GM10266 (cell line): ENCODE data around the gene RXFP2.
A peak's percentile ranks its signal among the peaks of the same experiment; 100 is the strongest.

Experiments used
- DNase-seq: peaks from one replicate; pipeline ENCODE4 v3.0.0; 2012; ENCODE audit errors: extremely low spot score
- TF ChIP-seq, protein P1 (sequence below): IDR thresholded peaks from 2 replicates; pipeline ENCODE4 v1.5.1; 2012; ENCODE audit warnings: mild to moderate bottlenecking, low read depth; ENCODE audit not compliant: control insufficient read depth, insufficient read depth; ENCODE audit errors: missing control alignments

RXFP2 gene

GRCh38 chr13:31846182-31846938 lies 107.0 kb downstream of the RXFP2 start:
- TF ChIP-seq, protein P1, sequence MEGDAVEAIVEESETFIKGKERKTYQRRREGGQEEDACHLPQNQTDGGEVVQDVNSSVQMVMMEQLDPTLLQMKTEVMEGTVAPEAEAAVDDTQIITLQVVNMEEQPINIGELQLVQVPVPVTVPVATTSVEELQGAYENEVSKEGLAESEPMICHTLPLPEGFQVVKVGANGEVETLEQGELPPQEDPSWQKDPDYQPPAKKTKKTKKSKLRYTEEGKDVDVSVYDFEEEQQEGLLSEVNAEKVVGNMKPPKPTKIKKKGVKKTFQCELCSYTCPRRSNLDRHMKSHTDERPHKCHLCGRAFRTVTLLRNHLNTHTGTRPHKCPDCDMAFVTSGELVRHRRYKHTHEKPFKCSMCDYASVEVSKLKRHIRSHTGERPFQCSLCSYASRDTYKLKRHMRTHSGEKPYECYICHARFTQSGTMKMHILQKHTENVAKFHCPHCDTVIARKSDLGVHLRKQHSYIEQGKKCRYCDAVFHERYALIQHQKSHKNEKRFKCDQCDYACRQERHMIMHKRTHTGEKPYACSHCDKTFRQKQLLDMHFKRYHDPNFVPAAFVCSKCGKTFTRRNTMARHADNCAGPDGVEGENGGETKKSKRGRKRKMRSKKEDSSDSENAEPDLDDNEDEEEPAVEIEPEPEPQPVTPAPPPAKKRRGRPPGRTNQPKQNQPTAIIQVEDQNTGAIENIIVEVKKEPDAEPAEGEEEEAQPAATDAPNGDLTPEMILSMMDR: no peak
- DNase-seq: peak; percentile 92

DNA sequence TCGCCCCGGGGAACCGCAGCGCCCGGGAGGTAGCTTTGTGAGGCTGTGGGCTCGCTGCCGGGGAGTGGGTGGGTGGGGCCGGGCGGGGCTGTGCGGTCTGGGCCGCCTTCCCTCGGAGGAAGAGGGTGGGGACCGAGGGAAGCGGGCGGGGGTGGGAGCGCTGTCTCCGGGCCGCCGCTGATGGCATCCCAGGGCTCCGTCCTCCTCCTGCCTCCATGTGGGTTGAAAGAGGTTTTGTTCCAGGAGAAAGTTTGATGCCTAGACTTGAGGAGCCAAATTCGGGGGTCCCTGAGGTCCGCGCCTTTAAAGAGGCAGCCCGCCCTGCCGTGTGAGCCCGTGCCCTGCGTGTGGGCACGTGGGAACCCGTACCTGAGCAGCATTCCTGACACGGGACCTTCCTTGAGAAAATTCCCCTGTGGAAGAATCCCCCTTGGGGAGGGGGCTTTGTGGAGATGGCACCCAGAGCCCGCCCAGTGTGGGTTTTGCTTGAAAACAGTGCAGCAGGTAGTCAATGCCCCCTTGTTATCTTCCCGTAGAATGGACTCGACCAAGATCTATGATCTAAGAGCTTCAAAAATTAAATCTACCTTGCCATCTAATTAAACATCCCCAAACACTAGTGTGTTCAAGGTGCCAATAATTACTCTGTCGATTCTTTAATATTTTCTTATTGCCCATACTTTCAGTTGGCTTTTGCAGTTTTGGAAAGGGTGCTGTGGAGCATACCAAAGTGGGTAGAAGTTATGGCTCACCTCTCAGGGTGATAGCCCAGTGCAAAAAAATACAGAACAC lies 107.8 kb downstream of the RXFP2 start:
- peak; percentile 30 for DNase-seq
- TF ChIP-seq, protein P1: no peak

DNA sequence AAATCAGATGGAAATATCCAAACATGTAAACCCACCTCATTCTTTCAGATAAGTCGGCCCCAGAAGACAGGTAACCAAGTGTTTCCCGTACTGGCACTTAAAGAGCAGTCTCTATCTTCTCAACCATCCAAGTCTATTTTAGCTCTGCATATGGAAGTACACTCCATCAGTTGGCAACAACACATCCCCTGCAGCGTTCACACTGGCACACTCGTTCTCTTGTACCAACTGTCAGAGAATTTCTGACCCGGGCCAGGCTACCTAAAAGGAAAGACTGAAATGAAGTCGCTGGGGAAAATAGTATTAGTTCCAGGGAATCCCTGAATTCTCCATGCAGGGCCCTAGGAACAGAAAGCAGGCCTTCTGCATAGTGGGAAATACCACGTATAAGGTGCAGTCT lies 109.3 kb downstream of the RXFP2 start:
- TF ChIP-seq, protein P1: no peak
- DNase-seq: no peak

DNA sequence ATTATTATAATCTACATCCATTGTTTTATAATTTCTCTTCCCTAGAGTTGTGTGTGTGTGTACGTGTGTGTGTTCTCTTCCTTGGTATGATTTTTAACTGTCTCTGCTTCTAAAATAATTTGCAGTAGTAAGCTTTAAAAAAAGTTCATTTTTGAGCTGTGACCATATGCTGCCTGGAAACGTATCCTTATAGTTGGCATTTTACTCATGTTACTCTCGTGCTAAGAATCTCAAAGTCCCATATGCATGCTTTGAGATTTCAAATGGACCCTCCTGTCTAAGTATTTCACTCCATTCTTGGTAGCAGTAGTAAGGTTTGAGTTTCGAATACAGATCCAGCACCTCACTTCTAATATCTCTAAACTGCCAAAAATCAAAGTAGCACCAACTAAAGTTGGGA lies 109.9 kb downstream of the RXFP2 start:
- TF ChIP-seq, protein P1: no peak
- DNase-seq: no peak

DNA sequence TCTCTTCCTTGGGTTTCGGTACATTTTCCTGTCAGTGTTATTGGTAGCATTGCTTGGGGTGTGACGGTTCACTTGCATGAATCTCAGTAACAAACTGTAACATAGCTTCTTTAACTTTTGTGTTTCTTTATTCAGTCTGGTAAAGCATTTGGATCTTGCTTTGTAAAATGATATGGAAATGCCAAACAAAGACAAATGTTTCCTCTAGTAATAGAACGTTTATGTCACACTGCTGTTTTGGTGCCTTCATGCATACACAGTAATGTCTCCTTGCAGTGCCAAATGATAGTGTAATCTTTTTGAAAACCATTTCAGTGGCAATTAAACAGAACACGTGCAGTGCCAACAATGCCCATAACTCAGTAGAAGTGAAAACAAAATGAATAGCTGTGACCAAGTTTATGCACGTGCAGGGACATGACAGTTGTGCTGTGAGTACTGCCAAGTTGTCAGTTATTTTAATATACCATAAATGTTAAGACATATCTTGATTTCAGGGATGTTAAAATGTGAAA lies 110.8 kb downstream of the RXFP2 start:
- DNase-seq: no peak
- TF ChIP-seq, protein P1: no peak

- DNase-seq: no peak
Measured at GRCh38 chr13:31851216-31851615, 111.9 kb downstream of the RXFP2 start.

More at GRCh38 chr13:31851216-31851615, 111.9 kb downstream of the RXFP2 start:
- TF ChIP-seq, protein P1: no peak
